ENCODE measurements around the gene EFCAB11. TPM values are rescaled to one million over a fixed set of nuclear protein-coding genes. Genes with fewer than 3 reads are reported as not detected.

The EFCAB11 gene
- total RNA-seq, 4 donors from 2014 or later, result 3.4 to 8.0 (median 5.5) TPM

DNA sequence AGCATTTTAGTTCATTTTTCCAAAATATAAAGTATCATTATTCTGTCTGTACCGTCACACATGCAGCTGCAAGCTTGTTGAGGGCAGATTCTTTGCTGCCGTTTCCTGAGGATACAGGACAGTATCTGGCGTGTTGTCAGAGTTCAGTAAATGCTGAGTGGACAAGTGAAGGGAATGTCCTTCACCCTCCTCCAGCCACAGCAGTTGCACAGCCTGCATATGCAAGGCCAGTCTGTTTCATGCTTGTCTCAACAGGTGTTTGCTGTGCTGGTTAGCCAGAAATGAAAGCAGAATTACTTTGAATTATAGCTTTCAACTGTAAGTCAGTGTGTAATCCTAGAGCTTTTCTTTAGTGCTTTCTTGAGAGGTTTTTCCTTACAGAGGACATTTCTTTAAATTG is 37.7 kb upstream of the EFCAB11 start:
- H3K36me3 ChIP-seq, result peaks cover 0 to 95% (median 3%) of the 10 kb centered on the region in 3 donors

DNA sequence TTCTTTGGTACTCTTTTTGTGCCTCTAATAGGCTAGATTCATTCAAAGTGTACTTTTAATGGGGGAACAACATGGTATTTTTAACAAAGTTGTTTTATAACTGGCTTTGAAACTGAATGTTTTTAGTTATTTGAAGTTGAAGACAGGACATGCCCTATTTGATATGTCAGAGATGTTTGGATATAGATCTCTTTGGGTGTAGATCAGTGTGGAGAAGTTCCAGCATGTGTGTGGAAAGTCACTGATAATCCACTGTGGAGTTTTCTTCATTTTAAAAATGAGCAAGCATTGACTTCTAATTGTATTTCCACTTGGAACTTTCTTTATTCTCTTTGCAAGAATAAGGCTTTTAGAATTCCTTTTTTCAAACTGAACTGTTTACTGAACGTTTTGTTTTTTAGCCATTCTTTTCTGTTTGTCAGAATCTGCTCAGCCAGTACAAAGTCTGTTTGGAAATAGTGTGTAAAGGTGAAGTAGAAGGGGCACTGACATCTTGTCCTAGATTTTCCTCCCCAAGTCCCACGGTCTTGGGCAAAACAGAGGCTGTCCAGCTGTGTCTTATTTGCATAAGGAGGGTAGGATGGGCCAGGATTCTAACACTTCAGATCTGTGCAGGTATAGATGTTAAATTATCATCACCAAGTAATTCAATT is 36.2 kb upstream of the EFCAB11 start:
- no peaks in the 10 kb centered on the region for H3K4me1 ChIP-seq
- DNase-seq, result no peak
- no peaks in the 10 kb centered on the region for H3K27me3 ChIP-seq
- H3K9me3 ChIP-seq, result no peaks in the 10 kb centered on the region
- no peak overlapping the region for H3K4me3 ChIP-seq
- TF ChIP-seq POLR2A (IDR thresholded peaks at IDR 0.05), result no peak
- TF ChIP-seq, protein P1, sequence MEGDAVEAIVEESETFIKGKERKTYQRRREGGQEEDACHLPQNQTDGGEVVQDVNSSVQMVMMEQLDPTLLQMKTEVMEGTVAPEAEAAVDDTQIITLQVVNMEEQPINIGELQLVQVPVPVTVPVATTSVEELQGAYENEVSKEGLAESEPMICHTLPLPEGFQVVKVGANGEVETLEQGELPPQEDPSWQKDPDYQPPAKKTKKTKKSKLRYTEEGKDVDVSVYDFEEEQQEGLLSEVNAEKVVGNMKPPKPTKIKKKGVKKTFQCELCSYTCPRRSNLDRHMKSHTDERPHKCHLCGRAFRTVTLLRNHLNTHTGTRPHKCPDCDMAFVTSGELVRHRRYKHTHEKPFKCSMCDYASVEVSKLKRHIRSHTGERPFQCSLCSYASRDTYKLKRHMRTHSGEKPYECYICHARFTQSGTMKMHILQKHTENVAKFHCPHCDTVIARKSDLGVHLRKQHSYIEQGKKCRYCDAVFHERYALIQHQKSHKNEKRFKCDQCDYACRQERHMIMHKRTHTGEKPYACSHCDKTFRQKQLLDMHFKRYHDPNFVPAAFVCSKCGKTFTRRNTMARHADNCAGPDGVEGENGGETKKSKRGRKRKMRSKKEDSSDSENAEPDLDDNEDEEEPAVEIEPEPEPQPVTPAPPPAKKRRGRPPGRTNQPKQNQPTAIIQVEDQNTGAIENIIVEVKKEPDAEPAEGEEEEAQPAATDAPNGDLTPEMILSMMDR (IDR thresholded peaks at IDR 0.05), result no peak
- H3K36me3 ChIP-seq, result peaks cover 0 to 95% (median 3%) of the 10 kb centered on the region in 3 donors
- WGBS, 2 donors, result 63 to 72% methylated on average over 2 of the region's 2 CpGs
- intact Hi-C loops (cut with DNase I), result no loop called here
- H3K27ac ChIP-seq, result no peak overlapping the region

More for the DNA sequence above, 37.7 kb upstream of the EFCAB11 start:
- no peak for TF ChIP-seq POLR2A (IDR thresholded peaks at IDR 0.05)
- TF ChIP-seq, protein P1 (IDR thresholded peaks at IDR 0.05), result no peak
- H3K4me3 ChIP-seq, result no peak overlapping the region
- H3K4me1 ChIP-seq, result no peaks in the 10 kb centered on the region
- intact Hi-C loops (cut with DNase I), result no loop called here
- no peaks in the 10 kb centered on the region for H3K9me3 ChIP-seq
- WGBS, 2 donors, result 72 to 89% methylated on average over 3 of the region's 3 CpGs
- DNase-seq, result no peak
- H3K27me3 ChIP-seq, result no peaks in the 10 kb centered on the region
- no peak overlapping the region for H3K27ac ChIP-seq

DNA sequence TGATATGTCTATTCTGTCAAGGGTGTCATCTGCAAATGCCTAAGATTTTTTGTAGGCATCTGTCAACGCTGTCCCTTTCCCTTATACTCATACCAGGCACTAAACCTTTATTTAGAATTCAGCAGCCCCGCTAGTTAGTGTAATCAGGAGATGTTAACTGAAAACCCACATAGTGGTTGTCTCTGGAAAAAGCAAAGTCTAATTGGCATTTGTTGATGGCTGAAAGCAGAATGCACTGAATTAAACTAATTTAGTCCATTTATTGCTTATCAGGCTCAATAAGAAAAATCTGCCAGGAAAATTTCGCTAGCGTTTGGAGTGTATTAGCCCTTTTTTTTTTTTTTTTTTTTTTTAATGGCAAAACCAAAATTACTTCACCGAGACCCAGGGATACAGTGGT is 35.7 kb upstream of the EFCAB11 start:
- Histone ChIP-seq H3K4me1 (no peaks in the 10 kb centered on the region), H3K27me3 (no peaks in the 10 kb centered on the region), H3K36me3 (peaks cover 0 to 95% (median under 1%) of the 10 kb centered on the region in 3 donors), H3K27ac (no peak overlapping the region), H3K9me3 (no peaks in the 10 kb centered on the region), H3K4me3 (no peak overlapping the region)
- WGBS, 2 donors, result 95 to 97% methylated on average over 5 of the region's 5 CpGs
- DNase-seq, result no peak
- no peak for TF ChIP-seq POLR2A (IDR thresholded peaks at IDR 0.05)
- TF ChIP-seq, protein P1 (IDR thresholded peaks at IDR 0.05), result no peak
- intact Hi-C loops (cut with DNase I), result no loop called here

DNA sequence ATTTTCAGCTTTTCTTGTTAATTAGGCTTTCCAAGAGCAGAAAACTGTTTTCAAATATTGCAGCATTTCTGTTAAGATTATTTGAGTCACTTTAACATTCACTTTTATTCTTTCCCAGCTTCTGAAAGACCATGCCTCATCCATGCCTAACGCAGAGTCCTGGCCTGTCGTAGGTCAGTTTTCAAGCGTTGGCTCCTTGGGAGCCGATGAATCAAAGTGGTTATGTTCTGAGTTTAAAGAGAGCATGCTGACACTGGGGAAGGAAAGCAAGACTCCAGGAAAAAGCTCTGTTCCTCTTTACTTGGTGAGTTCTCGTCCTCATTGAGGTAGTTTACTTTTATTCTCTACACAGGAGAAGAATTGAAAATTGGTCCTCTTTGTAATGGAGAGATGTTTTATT is 34.3 kb upstream of the EFCAB11 start:
- DNase-seq, result no peak
- intact Hi-C loops (cut with DNase I), result no loop called here
- Histone ChIP-seq H3K27me3 (no peaks in the 10 kb centered on the region), H3K36me3 (peaks cover 0 to 95% (median 0%) of the 10 kb centered on the region in 3 donors), H3K4me1 (no peaks in the 10 kb centered on the region), H3K27ac (no peak overlapping the region), H3K9me3 (no peaks in the 10 kb centered on the region), H3K4me3 (no peak overlapping the region)
- TF ChIP-seq, protein P1 (IDR thresholded peaks at IDR 0.05), result no peak
- TF ChIP-seq POLR2A (IDR thresholded peaks at IDR 0.05), result no peak
- 91 to 95% methylated on average over 5 of the region's 5 CpGs for WGBS, 2 donors

DNA sequence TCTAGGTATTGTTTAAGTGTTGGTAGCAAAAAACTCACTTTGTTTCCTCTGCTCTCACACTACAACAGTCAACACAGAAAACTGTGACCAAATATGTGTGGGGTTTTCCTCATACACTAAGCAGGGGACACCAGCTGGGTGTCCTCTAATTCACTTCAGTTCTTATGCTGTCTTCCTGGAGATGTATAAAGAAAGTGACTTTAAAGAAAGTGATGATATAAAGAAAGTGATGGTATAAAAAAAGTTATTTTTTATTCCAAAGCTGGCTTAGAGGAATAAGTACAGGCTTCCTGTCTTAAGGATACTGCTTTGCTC is 32.6 kb upstream of the EFCAB11 start:
- TF ChIP-seq, protein P1 (IDR thresholded peaks at IDR 0.05), result no peak
- TF ChIP-seq POLR2A (IDR thresholded peaks at IDR 0.05), result no peak
- peaks cover 0 to 95% (median 0%) of the 10 kb centered on the region in 3 donors for H3K36me3 ChIP-seq

More for the DNA sequence above, 32.6 kb upstream of the EFCAB11 start:
- Histone ChIP-seq H3K27ac (no peak overlapping the region), H3K4me3 (no peak overlapping the region), H3K27me3 (no peaks in the 10 kb centered on the region), H3K9me3 (no peaks in the 10 kb centered on the region), H3K4me1 (no peaks in the 10 kb centered on the region)
- no peak for DNase-seq
- intact Hi-C loops (cut with DNase I), result no loop called here

Measured in esophagus squamous epithelium (tissue), 5 donors.